Stimulated activated CD4-positive, alpha-beta T cell treated with anti-CD3 and anti-CD28 coated beads, Interleukin-2, amount 100 ng/mL, for 48 hours (primary cell): ENCODE results near the gene LTBP1.
"Not testable (repeated sequence)": the region's sequence is repeated elsewhere in the genome, so short reads cannot be mapped to it uniquely, and the experiment has no call there.

Experiments
- DNase-seq, 2 donors: peaks; one replicate each; pipeline ENCODE4 v3.0.0-alpha.2; 2020

LTBP1 gene

DNA sequence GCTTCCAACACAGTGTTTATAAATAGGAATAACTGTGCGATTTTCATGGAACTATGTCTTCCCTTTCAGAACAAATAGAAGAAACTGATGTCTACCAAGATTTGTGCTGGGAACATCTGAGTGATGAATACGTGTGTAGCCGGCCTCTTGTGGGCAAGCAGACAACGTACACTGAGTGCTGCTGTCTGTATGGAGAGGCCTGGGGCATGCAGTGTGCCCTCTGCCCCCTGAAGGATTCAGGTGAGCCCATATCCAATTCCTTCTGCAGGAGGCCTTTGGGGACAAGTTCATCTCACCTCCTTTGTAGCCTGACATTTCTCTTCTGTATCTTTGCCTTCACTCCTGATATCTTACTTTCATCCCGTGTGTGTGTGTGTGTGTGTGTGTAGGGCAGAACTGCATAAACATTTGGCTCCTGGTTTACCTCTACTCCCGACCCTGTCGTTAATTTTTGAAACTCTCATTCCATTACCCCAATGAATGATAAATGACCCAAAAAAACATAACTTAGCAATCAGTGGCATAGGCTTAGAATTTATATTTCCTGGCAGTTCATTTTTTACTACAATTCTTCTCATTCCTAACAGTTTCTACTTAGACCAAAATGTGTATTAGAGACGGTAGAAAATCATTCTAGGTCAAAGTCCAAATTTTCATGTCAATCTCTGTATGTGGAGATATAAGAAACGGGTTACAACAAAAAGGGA lies 418.7 kb downstream of the LTBP1 start:
- DNase-seq: no peak

DNA sequence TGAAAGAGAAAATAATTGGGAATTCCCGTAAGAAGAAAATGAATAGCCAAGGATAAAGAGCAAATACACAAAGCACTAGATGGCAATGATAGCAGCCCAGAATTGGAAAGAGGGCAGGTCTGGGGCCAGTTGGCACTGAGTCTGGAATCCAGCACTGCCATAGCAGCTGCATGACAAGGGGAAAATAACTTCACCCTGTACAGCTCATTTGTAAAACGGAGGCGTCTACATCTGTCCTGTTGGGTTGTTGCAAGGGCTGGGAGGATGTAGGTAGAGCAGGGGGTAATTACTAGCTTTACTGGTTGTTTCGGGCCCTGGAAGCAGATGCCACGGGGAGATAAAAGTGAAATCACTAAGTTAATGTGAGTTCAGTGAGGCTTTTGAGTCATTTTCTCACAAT lies 419.7 kb downstream of the LTBP1 start:
- no peak for DNase-seq

DNA sequence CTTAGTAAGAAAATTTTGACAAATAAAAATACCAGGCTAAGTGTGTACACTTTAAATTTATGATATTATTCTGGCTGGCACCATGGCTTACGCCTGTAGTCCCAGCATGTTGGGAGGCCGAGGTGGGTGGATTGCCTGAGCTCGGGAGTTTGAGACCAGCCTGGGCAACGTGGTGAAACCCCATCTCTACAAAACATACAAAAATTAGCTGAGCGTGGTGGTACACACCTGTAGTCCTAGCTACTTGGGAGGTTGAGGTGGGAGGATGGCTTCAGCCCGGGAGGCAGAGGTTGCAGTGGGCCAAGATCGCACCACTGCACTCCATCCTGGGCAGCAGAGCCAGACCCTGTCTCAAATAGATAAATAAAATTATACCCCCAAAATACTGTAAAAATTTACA lies 421.8 kb downstream of the LTBP1 start:
- not testable (repeated sequence) for DNase-seq

DNA sequence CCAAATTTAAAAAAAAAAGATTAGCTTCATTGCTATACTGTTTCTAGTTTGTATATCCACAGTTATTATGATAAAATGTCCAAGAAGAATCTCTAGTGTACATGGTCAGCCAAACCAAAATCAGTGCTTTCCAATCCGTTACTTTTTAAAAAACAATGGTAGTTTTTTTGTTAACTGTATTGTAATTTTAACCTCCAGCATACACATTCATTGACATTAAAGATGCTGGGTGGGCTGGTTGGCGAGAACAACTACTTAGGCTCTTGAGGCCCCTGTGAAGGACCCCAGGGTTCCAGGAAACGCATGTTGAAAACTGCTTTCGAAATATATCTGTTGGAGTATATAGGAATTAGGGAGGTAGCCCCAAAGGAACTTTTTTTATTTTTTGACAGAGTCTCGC lies 422.4 kb downstream of the LTBP1 start:
- no peak for DNase-seq

DNA sequence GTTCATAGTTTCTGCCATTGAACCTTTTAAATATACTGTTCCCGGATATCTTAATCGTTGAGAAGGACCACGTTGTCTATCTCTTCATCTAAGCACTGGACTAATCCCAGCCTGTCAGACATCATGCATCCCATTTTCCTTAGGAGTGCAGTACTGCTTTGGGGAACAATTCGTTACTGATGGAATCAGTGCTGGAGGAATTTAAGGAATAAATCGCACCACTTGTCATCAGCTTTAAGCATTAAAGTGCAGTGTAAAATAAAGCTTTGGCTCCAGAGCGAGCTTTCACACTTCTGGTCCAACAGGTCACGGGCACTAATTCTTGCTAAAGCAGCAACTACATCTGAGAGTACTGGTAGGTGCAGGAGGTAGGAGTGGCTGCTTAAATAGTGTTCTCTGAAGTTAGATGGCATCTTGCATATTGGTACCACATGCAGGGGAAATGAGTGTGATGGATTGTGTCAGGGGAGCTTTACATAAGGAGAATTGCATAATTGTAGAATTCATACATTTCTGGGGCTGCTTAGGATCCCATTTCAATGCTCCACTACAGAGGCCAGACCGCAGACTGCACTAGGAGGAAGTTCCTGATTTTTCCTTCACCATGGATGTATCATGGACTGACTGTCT lies 424.0 kb downstream of the LTBP1 start:
- no peak for DNase-seq

DNA sequence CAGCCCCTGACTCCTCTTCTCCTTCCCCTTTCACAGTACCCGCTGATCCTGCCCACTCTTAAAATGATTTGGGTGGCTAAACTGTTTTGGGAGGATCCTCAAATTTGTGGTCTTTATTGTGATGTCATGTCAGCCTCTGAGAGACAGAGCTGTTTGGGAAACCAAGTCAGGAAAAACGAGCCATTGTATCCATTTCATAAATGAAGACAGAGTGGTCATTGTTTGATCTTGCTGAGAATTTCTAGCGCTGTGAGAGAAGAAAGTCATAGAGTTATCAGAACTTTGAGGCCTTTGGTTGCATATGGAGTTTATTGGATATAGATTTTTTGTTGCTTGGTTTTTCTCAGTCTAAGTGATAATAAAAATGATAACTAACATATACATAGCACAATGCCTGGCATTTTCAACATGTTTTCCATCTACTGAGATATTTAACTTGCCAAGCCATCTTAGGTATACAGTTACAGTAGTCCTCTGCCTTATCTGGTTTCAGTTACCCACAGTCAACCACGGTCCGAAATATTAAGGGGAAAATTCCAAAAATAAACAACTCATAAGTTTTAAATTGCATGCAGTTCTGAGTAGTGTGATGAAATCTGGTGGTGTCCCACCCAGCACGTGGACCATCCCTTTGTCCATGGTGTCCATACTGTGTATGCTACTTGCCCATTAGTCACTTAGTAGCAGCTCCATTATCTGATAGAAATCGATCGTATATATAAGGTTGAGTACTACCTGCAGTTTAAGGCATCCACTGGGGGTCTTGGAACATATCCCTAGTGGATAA lies 424.7 kb downstream of the LTBP1 start:
- no peak for DNase-seq

DNA sequence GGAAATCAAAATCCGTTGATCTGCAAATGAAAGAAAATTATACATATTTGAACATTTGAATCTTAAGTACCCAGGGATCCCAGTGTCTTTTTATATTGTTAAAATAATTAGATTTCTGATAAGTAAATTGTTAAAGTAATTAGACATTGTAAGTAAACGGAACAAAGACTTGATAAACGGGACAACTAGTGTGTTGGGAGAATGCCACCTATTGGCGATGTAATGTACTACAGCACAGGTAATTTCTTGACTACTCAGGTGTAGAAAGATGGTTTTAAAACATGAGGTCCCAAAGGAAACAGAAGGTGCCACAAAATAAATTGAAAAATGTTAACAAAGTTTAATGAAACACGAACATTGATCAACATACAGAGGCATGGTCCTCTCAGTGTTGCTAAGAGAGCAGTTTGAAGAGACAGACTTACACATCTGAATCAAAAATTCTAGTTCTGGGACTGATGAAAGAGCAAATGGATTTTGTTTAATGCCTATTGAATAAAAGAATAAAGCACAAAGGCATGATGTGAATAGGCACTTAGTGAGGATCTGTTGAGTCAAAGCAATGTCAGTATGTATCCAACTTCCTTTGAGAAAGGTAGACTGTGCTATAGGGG lies 426.3 kb downstream of the LTBP1 start:
- DNase-seq: peak; percentile 14 to 37

DNA sequence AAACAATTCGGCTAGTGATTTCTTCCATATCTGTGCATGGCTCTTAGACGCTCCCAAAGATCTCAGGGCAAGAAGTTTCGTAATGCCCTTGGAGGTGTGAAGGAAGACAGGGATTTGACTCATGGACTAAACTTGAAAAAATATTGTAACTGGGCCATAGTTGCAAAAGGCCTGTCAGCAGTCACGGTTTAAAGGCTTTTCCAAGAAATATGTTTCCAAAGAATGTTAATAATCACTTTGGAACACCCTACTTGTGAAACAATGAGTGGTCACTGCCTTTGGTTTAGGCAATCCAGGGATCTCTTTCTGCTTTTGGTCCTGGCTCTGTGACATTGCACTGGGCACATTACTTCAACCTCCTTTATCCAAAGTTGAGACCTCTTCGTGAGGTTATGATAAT lies 427.2 kb downstream of the LTBP1 start:
- no peak for DNase-seq

DNA sequence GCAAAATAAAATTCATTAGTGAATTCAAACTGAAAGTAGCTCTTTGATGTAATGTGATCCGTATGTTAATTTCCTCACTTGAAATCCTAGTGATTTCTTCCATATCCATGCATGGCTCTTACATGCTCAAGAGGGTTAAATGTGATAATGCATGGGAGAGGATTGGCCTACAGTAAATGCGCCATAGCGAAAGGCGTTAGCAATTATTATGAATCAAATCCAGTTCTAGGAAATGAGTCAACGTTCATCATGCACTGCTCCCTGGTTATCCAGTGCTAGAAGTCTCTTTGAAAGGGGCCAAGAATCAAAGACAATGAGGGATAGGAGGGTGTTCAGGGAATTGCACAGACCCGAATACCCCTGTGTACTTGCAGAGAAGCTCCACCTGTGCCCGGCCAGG lies 428.3 kb downstream of the LTBP1 start:
- DNase-seq: no peak

DNA sequence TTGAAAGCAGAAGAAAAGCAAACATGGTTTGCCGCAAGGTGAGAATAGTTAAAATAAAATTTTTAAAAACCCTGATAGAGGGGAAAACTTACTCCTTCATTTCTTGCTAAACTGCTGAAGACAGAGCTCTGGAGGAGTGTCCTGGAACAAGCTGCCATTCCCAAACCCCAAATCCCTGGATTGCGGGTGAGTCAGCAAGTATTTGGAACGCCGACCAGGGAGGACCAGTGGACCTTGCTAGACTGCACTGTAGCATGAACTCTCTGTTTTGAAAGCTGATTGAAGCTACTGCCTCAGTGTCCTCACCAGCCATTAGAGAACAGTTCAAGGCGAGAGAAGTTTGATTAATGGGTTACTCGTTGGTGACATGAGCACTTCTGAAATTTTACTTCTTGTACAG lies 430.3 kb downstream of the LTBP1 start:
- no peak for DNase-seq

DNA sequence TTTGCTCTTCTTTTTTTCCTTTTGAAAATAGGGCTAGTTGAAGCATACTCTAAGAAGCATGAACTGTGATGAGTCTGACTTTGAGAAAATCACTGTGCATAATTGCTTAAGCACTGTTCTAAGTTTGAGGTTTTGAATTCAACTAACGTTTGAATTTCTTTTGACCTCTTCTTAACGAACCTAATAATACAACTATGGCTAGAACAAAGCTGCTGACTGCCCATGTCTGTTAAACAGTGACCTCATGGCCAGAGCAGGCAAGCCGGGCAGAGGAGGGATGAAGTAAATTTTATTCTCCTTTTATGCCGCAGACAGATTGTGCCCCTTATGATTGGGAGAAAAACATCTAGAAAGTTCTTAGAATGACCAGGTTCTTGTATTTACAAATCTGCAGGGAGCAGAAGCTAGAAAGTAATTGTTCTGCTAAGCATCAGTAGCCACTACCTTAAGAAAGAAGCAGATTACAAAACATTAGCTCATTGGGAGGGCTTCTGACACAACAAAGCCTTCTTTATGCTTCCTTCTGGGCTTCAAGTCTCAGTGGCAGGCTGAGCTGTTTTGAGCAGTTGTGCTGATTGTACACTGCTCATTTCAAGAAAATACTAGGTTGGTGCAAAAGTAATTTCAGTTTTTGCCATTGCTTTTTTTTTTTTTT lies 431.9 kb downstream of the LTBP1 start:
- no peak for DNase-seq

DNA sequence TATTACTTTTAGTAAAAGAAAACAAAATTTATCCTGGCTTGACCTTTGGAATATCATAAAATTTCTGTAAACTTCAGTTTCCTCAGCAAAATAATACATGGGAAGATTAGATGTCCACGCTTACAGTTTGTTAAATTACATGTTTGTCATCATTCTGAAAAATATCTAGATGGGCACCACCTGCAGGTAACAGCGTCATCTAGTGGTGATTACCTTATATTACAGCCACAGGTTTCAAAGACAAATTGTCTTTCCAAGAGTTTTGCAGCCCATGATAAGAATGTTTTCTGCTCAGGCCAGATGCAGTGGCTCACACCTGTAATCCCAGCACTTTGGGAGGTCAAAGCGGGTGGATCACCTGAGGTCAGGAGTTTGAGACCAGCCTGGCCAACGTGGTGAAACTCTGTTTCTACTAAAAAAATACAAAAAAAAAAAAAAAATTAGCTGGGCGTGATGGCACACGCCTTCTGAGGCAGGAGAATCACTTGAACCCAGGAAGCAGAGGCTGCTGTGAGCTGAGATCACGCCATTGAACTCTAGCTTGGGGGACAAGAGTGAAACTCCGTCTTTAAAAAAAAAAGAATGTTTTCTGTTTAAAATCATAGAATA lies 433.4 kb downstream of the LTBP1 start:
- no peak for DNase-seq

DNA sequence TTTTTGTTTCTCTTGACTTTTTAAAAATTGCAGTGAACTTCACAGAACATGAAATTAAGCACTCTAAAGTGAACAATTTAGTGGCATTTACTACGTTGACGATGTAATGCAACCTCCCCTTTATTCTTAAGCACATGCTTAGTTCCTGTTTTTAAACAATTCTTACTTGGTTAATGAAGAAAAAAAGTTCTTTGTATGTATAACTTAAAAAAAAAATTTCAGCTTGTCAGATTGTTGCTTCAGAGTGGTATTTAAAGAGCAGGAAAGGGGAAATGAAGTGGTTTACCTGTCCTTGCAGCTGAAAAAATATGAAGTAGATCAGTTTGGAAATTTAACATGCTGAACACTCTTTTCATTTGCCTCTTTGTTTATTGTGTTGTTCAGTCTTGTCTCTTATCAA lies 434.0 kb downstream of the LTBP1 start:
- no peak for DNase-seq

DNA sequence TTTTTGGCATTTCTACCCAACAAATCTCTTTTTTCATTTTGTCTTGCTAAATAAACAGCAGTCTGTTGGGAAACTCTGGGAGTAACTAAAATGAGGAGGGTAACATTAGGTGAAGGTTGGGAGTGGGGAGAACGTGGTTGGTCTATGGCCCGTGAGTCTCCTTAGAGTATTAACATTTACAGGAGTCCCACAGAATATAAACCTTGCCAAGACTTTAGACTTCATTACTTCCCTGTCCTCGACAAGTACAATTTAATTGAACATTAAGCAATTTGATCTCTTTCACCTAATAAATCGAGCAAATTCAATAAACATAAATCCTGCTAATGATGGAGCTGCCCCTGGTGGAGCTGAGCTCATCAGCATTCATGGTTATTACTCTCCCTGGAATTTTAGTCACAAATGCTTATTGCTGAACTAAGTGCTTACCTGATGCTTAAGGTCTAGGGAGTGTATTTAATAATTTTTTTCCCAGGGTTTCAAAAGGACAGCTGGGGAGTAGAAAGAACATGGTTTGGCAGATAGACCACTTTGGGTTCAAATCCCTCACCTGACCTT lies 434.6 kb downstream of the LTBP1 start:
- DNase-seq: no peak

DNA sequence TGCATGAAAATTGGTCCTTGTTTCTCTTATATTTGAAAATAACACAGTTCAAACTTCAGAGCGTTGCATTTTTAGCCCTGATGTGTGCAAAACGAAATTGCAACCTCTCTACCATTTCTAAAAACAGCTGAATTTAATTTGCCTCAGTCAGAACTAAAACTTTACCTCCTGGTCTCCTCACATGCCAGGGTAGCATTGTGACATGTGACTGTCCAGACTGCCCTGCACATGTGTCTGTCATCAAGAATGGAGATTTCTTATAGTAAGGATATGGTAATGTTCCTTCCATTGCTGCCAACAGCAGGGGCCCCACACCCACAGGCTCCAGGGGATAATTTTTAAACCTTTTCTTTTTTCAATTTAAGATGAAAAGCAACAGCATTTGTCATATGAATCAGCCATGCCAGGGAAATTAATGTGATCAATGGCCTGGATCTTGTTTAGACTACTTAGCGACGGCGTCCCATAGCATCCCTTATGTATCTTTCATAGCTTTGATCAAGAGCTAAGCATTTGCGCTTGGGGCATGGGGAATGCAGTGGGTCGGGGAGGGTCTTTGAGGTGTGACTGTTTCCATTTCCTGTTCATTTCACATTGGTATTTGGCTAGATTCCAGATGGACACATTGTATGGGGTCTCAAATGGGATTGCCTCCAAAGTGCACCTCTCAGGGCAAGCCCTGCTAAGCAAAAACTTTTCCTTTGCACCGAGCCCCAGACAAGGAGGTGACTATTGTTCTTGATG lies 437.3 kb downstream of the LTBP1 start:
- DNase-seq: no peak

DNA sequence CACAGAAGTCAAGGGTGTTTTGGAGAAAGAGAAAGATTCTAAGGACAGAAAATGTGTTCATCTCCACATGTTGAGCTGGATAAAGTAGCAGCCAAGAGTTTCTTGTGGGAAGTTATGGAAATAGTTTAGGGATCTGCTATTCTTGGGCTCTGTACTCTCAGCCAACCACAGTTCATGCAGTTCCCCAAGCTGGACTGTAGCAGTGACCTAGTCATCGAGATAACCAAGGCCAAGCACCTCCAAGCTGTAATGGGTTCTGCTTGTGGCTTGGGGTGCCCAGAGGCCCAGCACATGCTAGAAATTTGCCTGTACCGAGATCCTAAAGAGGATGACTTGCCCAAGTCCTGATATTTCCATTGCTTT lies 437.8 kb downstream of the LTBP1 start:
- DNase-seq: no peak

DNA sequence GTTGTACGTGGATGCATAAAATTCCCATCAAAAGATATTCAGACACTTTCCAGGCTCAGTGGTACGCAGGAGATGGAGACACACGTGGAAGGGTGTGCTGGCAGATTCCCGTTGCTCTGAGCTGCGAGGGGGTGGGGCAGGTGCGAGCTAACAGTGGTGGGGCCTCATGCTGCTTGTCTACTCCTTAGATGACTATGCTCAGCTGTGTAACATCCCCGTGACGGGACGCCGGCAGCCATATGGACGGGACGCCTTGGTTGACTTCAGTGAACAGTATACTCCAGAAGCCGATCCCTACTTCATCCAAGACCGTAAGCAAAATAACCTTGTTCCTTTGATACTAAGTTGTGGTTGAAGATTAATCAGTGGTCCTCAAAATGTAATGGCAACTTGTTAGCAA lies 442.2 kb downstream of the LTBP1 start:
- DNase-seq: no peak

DNA sequence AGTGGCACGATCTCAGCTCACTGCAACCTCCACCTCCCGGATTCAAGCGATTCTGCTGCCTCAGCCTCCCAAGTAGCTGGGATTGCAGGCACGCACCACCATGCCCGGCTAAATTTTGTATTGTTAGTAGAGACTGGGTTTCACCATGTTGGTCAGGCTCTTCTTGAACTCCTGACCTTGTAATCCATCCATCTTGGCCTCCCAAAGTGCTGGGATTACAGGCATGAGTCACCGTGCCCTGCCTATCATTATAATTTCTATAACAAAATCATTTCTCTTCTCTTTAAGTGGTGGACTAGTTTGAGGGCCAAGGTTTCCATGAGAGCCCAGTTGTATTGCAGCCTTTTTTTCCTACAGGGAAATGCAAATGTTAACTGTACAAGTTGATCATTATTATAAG lies 442.9 kb downstream of the LTBP1 start:
- DNase-seq: not testable (repeated sequence)

DNA sequence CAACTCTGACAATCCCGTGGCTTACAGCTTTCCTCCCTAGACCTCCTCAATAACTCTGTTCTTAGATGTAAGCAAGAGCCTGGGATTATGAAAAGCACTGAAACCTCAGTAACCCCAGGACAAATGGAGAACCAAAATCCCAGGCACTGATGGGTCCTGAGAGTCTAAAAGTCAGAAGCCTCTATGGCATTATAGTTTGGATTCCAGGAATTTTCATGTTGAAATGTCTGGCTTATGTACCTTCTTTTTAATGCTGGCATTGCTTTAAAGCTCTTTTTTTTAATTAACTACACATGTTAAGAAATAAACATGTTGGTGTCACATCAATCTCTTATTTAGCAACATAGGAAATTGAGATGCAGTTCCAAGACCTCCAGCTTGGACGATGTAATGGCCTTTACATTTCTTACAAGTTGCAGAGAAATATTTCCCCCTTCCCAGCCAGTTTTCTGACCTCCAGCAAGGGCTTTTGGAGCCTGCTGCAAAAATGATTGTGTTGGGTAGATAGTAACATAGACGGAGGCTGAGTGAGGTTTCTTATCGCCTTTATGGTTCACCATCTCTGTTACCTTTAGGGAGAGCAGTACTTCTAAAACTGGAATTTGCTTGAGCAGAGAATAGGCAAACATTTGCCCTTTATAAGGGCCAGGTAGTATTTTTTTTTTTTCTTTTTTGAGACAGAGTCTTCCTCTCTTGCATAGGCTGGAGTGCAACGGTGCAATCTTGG lies 444.9 kb downstream of the LTBP1 start:
- DNase-seq: no peak

DNA sequence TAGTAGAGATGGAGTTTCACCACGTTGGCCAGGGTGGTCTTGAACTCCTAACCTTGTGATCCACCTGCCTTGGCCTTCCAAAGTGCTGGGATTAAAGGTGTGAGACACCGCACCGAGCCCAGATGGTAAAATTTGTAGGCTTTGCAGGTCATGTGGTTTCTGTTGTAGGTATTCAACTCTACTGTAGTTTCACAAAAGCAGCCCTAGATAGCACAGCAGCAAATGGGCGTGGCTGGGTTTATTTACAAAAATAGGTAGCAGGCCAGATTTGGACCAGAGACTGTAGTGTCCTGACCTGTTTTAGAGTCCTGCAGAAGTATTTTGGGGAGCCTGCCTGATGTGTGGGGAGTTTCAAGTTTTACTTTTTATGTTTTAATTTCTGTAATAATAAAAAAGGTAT lies 445.6 kb downstream of the LTBP1 start:
- no peak for DNase-seq

DNA sequence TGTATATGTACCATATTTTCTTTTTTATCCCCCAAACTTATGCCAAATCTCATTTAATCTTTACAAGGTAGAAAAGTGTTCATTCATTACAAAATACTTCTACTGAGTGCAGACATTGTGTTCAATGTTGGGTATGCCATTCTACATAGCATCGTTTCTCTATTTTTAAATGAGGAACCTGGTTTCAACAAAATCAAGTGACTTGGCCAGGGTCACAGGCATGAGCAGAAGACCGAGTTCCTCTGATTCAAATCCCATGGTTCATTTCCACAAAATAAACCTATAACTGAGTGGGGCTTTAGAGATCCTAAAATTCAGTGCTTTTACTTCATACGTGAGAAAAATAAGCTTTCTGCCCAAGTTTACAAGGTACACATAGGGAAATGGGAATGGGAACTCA lies 448.3 kb downstream of the LTBP1 start:
- no peak for DNase-seq
